Measurements from ENCODE around the gene BARX2.

BARX2 gene

GRCh38 chr11:129455756-129456655, 80.4 kb downstream of the BARX2 start:
- Histone ChIP-seq H3K9ac (ENCODE audit: low read length) (no peak overlapping the region), H3K4me3 (ENCODE audit: insufficient read depth in 1 of 2, low read depth in 1 of 2, low read length in 2 of 2) (no peak overlapping the region), H4K8ac (ENCODE audit: low read length) (no peak overlapping the region), H4K91ac (ENCODE audit: low read length) (no peak overlapping the region), H3K36me3 (ENCODE audit: control insufficient read depth in 1 of 2, insufficient read depth in 2 of 2, low read depth in 1 of 2, low read length in 2 of 2) (no peaks in the 10 kb centered on the region), H3K9me3 (ENCODE audit: control insufficient read depth, low read length) (no peaks in the 10 kb centered on the region), H3K23ac (ENCODE audit: low read length in 2 of 2) (no peak overlapping the region), H2AK5ac (ENCODE audit: low read length, severe bottlenecking) (no peak overlapping the region), H2BK12ac (ENCODE audit: low read length in 2 of 2) (no peak overlapping the region), H3K4ac (ENCODE audit: low read depth in 1 of 2, low read length in 2 of 2) (no peak overlapping the region), H3K27me3 (ENCODE audit: control insufficient read depth in 1 of 2, insufficient read depth in 1 of 2, low read length in 2 of 2) (no peaks in the 10 kb centered on the region), H2BK5ac (ENCODE audit: low read depth, low read length, poor library complexity, severe bottlenecking) (no peak overlapping the region), H3K18ac (ENCODE audit: low read depth in 1 of 2, low read length in 2 of 2) (no peak overlapping the region), H3K27ac (ENCODE audit: low read length, poor library complexity, severe bottlenecking) (no peak overlapping the region), H3K4me2 (ENCODE audit: low read length, poor library complexity, severe bottlenecking) (no peak overlapping the region), H2BK120ac (ENCODE audit: low read depth, low read length) (no peak overlapping the region), H3K4me1 (ENCODE audit: control insufficient read depth, insufficient read depth, low read depth, low read length) (no peaks in the 10 kb centered on the region), H3K14ac (ENCODE audit: low read length in 2 of 2) (no peak overlapping the region), H3K79me1 (replicated peaks; ENCODE audit: low read length, poor library complexity, severe bottlenecking) (no peaks in the 10 kb centered on the region), H2AFZ (ENCODE audit: low read depth, low read length) (no peak overlapping the region), H2BK15ac (ENCODE audit: low read depth, poor library complexity, severe bottlenecking) (no peak overlapping the region)
- 67% methylated on average over 17 of the region's 17 CpGs for WGBS
- no peak for DNase-seq

- Histone ChIP-seq H3K18ac (ENCODE audit: low read depth in 1 of 2, low read length in 2 of 2) (no peak overlapping the region), H4K8ac (ENCODE audit: low read length) (no peak overlapping the region), H3K23ac (ENCODE audit: low read length in 2 of 2) (no peak overlapping the region), H2BK12ac (ENCODE audit: low read length in 2 of 2) (no peak overlapping the region), H3K4me2 (ENCODE audit: low read length, poor library complexity, severe bottlenecking) (no peak overlapping the region), H2BK5ac (ENCODE audit: low read depth, low read length, poor library complexity, severe bottlenecking) (no peak overlapping the region), H3K9me3 (ENCODE audit: control insufficient read depth, low read length) (no peaks in the 10 kb centered on the region), H3K36me3 (ENCODE audit: control insufficient read depth in 1 of 2, insufficient read depth in 2 of 2, low read depth in 1 of 2, low read length in 2 of 2) (no peaks in the 10 kb centered on the region), H3K4me1 (ENCODE audit: control insufficient read depth, insufficient read depth, low read depth, low read length) (no peaks in the 10 kb centered on the region), H2BK15ac (ENCODE audit: low read depth, poor library complexity, severe bottlenecking) (no peak overlapping the region), H4K91ac (ENCODE audit: low read length) (no peak overlapping the region), H3K9ac (ENCODE audit: low read length) (no peak overlapping the region), H2AFZ (ENCODE audit: low read depth, low read length) (no peak overlapping the region), H3K27ac (ENCODE audit: low read length, poor library complexity, severe bottlenecking) (no peak overlapping the region), H2AK5ac (ENCODE audit: low read length, severe bottlenecking) (no peak overlapping the region), H3K14ac (ENCODE audit: low read length in 2 of 2) (no peak overlapping the region), H3K79me1 (replicated peaks; ENCODE audit: low read length, poor library complexity, severe bottlenecking) (no peaks in the 10 kb centered on the region), H2BK120ac (ENCODE audit: low read depth, low read length) (no peak overlapping the region), H3K27me3 (ENCODE audit: control insufficient read depth in 1 of 2, insufficient read depth in 1 of 2, low read length in 2 of 2) (no peaks in the 10 kb centered on the region), H3K4ac (ENCODE audit: low read depth in 1 of 2, low read length in 2 of 2) (no peak overlapping the region), H3K4me3 (ENCODE audit: insufficient read depth in 1 of 2, low read depth in 1 of 2, low read length in 2 of 2) (no peak overlapping the region)
- WGBS = 37% methylated on average over 5 of the region's 6 CpGs
- DNase-seq = no peak
Observed at GRCh38 chr11:129457321-129457720, 81.7 kb downstream of the BARX2 start.

GRCh38 chr11:129458278-129458677, 82.6 kb downstream of the BARX2 start:
- no peak for DNase-seq
- no peak overlapping the region for H4K8ac ChIP-seq (ENCODE audit: low read length)
- H2BK15ac ChIP-seq (ENCODE audit: low read depth, poor library complexity, severe bottlenecking) = no peak overlapping the region
- H3K4me2 ChIP-seq (ENCODE audit: low read length, poor library complexity, severe bottlenecking) = no peak overlapping the region
- H2AFZ ChIP-seq (ENCODE audit: low read depth, low read length) = no peak overlapping the region
- WGBS = 100% methylated on average over 1 of the region's 3 CpGs
- H3K9ac ChIP-seq (ENCODE audit: low read length) = no peak overlapping the region
- no peaks in the 10 kb centered on the region for H3K36me3 ChIP-seq (ENCODE audit: control insufficient read depth in 1 of 2, insufficient read depth in 2 of 2, low read depth in 1 of 2, low read length in 2 of 2)
- no peak overlapping the region for H3K14ac ChIP-seq (ENCODE audit: low read length in 2 of 2)
- H3K4me1 ChIP-seq (ENCODE audit: control insufficient read depth, insufficient read depth, low read depth, low read length) = no peaks in the 10 kb centered on the region
- no peak overlapping the region for H3K4me3 ChIP-seq (ENCODE audit: insufficient read depth in 1 of 2, low read depth in 1 of 2, low read length in 2 of 2)
- H3K79me1 ChIP-seq (replicated peaks; ENCODE audit: low read length, poor library complexity, severe bottlenecking) = no peaks in the 10 kb centered on the region
- H4K91ac ChIP-seq (ENCODE audit: low read length) = no peak overlapping the region
- no peak overlapping the region for H3K4ac ChIP-seq (ENCODE audit: low read depth in 1 of 2, low read length in 2 of 2)
- H2BK5ac ChIP-seq (ENCODE audit: low read depth, low read length, poor library complexity, severe bottlenecking) = no peak overlapping the region
- H3K27ac ChIP-seq (ENCODE audit: low read length, poor library complexity, severe bottlenecking) = no peak overlapping the region
- no peak overlapping the region for H3K18ac ChIP-seq (ENCODE audit: low read depth in 1 of 2, low read length in 2 of 2)
- no peak overlapping the region for H2BK120ac ChIP-seq (ENCODE audit: low read depth, low read length)
- no peak overlapping the region for H2AK5ac ChIP-seq (ENCODE audit: low read length, severe bottlenecking)
- H3K9me3 ChIP-seq (ENCODE audit: control insufficient read depth, low read length) = peaks cover 2% of the 10 kb centered on the region
- H3K27me3 ChIP-seq (ENCODE audit: control insufficient read depth in 1 of 2, insufficient read depth in 1 of 2, low read length in 2 of 2) = no peaks in the 10 kb centered on the region
- H3K23ac ChIP-seq (ENCODE audit: low read length in 2 of 2) = no peak overlapping the region
- no peak overlapping the region for H2BK12ac ChIP-seq (ENCODE audit: low read length in 2 of 2)

- Histone ChIP-seq H3K14ac (ENCODE audit: low read length in 2 of 2) (no peak overlapping the region), H2BK5ac (ENCODE audit: low read depth, low read length, poor library complexity, severe bottlenecking) (no peak overlapping the region), H2BK12ac (ENCODE audit: low read length in 2 of 2) (no peak overlapping the region), H4K8ac (ENCODE audit: low read length) (no peak overlapping the region), H2BK120ac (ENCODE audit: low read depth, low read length) (no peak overlapping the region), H3K4me3 (ENCODE audit: insufficient read depth in 1 of 2, low read depth in 1 of 2, low read length in 2 of 2) (no peak overlapping the region), H2AFZ (ENCODE audit: low read depth, low read length) (no peak overlapping the region), H3K27ac (ENCODE audit: low read length, poor library complexity, severe bottlenecking) (no peak overlapping the region), H4K91ac (ENCODE audit: low read length) (no peak overlapping the region), H3K27me3 (ENCODE audit: control insufficient read depth in 1 of 2, insufficient read depth in 1 of 2, low read length in 2 of 2) (no peaks in the 10 kb centered on the region), H3K79me1 (replicated peaks; ENCODE audit: low read length, poor library complexity, severe bottlenecking) (no peaks in the 10 kb centered on the region), H2BK15ac (ENCODE audit: low read depth, poor library complexity, severe bottlenecking) (no peak overlapping the region), H3K23ac (ENCODE audit: low read length in 2 of 2) (no peak overlapping the region), H3K9ac (ENCODE audit: low read length) (no peak overlapping the region), H3K4me2 (ENCODE audit: low read length, poor library complexity, severe bottlenecking) (no peak overlapping the region), H3K4ac (ENCODE audit: low read depth in 1 of 2, low read length in 2 of 2) (no peak overlapping the region), H3K36me3 (ENCODE audit: control insufficient read depth in 1 of 2, insufficient read depth in 2 of 2, low read depth in 1 of 2, low read length in 2 of 2) (no peaks in the 10 kb centered on the region), H2AK5ac (ENCODE audit: low read length, severe bottlenecking) (no peak overlapping the region), H3K9me3 (ENCODE audit: control insufficient read depth, low read length) (peaks cover 9% of the 10 kb centered on the region), H3K4me1 (ENCODE audit: control insufficient read depth, insufficient read depth, low read depth, low read length) (no peaks in the 10 kb centered on the region), H3K18ac (ENCODE audit: low read depth in 1 of 2, low read length in 2 of 2) (no peak overlapping the region)
- no peak for DNase-seq
- 37% methylated on average over 11 of the region's 13 CpGs for WGBS
Observed at GRCh38 chr11:129458756-129459535, 83.3 kb downstream of the BARX2 start.

All from mesenchymal stem cell (in vitro differentiated cells and primary cell).